ENCODE data around the gene C2CD4D.
A peak's percentile ranks its signal among the peaks of the same experiment; 100 is the strongest.

C2CD4D gene

DNA sequence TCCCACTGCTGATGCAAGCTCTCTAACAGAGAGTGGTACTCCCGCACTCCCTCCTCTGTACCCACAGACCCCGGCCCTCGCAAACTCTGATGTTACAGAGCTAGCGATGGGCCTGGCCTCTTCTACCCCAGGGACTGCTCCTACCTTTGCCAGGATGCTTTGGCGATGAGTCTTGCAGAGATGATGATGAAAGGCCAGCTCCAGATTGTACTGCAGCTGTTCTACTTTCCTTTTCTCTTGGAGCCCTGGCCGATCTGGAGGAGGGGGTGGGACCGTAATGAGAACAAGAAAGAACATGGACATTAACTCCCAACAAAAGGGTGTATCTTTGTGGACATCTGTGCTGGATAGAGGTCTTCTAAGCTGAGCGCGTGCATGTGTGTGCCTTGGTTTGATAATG is 28.4 kb downstream of the C2CD4D start:
- no peak for DNase-seq

DNA sequence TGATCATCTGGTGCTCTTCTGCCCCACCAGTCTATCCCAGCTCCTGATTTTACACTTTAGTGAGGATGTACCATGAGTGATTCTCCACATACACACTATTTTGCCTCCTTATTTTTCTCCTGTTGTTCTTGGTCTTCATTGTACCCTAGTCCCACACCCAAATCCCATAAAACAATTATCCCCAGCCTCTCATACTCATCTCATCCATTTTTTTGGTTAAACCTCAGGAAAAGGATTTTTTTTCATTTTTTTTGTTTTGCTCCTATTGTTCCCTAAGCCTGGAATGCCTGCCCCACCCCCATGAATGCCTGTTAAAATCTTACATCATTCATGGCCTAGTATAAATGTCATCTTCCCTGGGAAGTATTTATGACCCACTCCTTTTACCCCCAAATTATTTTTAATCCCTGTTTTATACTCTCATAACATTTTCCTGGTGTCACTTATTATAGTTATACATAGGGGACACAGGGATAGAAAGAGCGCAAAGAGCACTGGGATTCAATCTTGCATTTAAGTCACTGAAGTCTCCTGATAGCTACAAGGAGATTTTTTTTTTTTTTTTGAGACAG is 29.5 kb downstream of the C2CD4D start:
- no peak for DNase-seq

DNA sequence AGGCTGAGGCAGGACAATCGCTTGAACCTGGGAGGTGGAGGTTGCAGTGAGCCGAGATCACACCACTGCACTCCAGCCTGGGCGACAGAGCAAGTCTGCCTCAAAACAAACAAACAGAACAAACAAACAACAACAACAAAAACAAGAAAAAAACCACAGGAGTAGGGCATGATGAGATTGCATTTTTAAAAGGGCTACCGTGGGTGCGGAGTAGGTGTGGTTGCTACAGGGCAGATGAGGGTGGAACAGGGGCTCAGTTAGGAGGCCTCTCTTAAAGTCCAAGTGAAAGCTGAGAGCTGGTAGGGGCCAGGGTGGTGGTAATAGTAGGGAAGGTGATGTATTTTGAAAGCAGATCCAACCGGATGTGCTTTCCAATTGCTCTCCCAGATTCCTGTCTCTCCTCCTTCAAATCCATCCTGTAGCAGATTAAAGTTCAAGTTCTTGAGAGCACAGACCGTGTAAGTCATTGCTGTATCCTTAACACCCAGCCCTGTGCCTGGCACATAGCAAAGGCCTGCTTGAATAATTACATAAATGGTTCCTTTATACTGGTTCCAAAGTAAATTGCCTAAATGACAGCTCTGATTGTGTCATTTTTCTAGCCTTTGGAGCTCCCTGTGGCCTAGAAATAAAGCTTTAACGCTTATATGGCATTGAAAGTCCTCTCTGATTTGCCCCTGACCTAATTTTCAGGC is 30.2 kb downstream of the C2CD4D start:
- no peak for DNase-seq

DNA sequence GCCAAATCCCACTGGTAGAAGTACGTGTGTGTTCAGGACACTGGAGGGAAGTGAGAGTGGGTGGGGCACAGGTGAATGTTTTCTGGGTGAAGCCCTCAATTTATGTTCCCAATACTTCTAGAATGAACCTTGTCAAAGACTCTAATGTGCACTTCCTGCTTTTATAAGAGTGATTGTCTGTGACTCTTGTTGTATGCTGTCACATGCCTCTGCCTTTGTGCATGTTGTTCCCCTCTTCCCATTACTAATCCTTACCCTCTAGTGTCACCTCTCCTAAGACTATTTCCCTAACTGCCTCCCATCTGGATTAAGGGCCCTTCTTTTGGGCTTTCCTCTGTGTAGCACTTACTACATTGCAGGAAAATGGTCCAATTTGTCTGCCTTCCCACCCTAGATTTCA is 31.9 kb downstream of the C2CD4D start:
- no peak for DNase-seq

DNA sequence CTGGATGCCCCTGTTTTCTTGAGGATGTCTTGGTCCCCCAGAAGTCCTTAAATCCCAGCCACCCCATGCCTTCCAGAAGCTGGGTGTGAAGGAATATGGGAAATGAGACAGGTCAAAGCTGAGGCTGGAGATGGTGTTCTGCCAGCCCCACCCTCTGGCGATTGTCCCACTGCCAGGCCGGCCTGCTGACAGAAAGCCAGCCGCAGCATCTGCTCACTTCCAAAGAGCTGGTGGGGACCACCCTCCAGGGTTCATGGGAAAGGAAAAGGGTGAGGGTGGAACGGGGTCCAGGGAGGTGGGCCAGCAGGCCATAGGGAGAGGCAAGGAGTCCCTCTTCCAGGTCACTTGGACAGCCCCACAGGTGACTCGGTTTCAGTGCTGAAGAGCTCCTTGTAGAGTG is 32.5 kb downstream of the C2CD4D start:
- DNase-seq = no peak

DNA sequence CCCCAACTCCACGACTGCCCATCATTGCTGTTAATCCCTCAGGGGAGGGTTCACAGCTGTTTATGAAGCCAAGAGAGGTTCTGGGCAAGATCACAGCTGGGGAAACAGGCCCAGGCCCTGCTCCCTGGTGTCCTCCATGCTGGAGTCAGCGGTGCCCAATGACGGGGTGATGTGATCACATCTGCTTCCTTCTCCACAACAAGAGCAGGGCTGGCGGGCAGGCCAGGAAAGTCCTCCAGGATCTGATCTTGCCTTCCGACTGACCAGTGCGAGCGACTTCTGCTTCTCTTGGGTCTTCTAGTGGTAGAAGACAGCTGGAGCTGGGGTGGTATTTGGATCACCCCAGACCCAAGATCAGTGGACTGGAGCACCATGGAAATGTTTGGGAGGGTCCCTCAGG is 33.5 kb downstream of the C2CD4D start:
- DNase-seq = no peak

DNA sequence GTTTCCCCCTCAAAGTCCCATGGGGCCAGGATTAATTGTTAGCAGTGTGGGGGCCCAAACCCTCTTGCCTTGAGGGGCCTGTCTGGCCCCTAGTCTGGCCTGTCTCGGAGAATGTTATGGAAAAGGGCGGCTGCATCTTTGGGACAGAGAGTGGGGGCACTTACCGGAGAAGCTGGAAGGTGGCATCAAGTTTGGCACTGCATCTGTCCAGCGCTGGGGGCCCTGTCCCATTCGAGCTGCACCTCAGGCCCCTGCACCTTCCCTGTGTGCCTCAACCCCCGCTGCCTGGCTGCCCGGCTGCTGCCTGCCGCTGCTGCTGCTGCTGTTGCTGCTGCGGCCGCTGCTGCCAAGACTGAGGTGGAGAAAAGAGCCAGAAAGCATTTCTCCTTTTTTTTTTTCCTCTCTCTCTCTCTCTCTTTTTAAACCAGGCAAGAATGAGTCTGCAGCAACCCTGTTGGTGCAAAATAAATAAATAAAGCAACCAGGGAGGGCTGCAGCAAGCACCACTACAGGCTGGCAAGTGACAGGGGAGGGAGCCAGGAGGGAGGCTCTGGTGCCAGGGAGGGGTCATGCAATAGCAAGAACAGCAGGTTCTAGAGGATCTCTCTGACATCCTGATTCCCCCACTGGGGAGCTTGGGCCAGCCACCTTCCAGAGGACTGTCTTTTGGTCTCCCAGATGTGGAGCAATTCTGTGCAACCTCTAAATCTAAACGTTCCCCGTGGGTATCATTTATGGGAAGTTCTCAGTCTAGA is 34.4 kb downstream of the C2CD4D start, which contains the start of gene LINGO4:
TSS of gene LINGO4 (minus strand) at position 354 of the 755 bp plus-strand sequence. CDS start 2,715 bp downstream, outside the sequence.
- DNase-seq = no peak

DNA sequence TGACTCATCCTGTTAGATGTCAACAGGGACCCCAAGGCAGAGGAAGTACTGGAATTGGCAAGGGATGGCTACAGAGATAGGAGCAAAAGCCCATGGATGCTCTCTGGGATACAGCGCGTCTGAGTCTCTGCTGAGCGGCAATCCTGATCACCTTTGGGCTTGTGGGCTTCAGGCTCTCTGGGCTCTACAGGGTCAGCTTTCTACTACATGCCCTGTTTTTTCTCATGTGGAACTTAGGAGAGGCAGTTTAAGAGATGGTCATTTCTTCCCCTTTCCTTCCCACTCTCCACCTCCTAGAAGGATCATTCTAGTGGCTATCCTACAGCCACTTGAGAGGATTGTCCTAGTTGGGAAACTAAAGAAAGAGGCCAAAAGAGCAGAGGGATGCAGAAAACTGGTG is 35.7 kb downstream of the C2CD4D start:
- DNase-seq = no peak

DNA sequence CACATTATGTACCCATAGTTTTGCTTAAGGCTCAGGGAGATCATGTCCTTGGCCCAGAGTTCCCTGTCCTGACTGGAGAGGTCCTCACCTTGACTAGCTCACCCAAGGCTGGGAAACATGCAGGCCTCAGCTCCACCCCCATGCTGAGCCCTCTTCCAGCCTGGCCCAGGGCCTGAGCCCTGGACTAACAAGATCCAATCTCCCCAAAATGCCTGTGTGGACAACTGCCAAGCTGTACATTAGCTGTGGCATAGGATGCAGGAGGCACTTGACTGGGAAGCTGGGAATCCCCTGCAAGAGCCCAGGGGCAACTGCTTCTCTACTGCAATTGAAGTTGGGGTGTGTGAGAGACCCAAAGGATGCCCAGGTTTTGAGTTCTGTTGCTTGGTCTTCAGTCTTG is 36.5 kb downstream of the C2CD4D start:
- no peak for DNase-seq

DNA sequence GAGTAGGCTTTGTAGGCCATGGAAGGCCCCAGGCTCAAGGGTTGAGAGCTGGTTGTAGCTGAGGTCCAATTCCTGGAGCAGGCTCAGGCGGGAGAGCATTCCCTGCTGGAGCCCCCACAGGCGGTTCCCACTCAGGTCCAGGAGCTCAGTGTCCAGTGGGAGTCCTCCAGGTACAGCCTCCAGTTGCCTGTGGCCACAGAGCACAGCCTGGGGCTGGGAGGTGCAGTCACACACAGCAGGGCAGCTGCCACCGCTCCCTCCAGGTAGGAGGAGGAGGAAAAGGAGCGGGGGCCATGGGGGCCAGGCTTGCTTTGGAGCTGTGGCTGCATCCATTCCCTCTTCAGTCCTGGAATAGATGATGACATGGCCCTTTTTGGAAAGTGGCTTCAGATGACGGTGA is 37.2 kb downstream of the C2CD4D start:
- DNase-seq = no peak

DNA sequence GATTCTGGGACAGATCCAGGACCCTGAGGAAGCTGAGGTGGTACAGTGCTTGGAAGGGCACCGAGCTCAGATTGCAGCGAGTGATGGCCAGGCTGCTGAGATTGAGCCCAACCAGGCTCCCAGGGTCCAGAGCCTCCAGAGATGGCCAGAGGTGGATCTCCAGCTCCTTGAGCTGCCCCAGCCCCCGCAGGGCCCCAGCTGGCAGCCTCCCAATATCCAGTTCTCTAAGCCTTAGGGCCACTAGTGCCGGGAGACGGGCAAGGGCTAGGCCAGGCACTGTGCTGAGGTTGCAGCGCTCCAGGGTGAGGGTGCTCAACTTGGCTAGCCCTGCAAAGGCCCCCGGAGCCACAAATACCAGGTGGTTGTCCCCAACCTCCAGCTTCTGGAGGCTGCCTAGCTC is 37.8 kb downstream of the C2CD4D start:
- DNase-seq = no peak

DNA sequence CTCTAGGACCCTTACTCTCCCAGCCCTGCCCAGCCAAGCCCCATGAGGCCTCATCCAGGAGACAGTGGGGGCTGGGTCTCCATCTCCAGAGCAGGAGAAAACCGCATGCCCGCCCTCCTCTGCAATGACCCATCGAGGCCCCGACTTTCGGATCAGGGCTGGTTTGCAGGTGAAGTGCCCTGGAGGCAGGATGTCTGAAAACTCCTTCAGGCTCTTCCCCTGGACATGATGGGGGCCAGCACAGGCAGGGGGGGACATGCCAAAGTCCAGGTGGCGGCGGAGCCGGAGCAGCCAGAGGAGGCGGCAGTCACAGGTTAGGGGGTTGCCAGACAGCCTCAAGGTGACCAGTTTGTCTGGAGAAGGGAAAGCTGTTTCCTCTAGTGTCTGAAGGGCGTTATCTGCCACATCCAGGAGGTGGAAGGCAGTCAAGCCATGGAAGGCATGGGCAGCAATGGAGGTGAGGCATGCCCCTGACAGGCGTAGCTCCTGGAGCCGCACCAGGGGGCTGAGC is 38.3 kb downstream of the C2CD4D start:
- DNase-seq = no peak

DNA sequence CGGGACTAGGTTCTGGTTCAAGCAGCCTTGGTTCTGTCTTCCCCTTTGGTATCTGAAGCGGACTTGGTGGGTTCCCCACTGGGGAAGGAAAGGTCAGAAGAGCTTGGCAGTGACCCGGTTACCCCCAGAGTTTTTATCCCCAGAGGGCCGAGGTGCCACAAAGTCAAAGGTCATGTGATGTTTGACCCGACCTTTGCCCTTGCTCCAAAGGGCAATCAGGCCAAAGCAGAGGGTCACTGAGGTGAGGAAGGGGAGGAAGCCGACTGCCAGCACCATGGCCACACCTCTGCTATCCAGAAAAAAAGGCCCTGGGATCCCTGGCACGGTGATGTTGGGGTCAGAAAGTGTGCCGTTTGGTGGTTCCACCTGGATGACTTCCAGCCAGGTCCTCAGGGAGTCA is 38.8 kb downstream of the C2CD4D start:
- DNase-seq = no peak

DNA sequence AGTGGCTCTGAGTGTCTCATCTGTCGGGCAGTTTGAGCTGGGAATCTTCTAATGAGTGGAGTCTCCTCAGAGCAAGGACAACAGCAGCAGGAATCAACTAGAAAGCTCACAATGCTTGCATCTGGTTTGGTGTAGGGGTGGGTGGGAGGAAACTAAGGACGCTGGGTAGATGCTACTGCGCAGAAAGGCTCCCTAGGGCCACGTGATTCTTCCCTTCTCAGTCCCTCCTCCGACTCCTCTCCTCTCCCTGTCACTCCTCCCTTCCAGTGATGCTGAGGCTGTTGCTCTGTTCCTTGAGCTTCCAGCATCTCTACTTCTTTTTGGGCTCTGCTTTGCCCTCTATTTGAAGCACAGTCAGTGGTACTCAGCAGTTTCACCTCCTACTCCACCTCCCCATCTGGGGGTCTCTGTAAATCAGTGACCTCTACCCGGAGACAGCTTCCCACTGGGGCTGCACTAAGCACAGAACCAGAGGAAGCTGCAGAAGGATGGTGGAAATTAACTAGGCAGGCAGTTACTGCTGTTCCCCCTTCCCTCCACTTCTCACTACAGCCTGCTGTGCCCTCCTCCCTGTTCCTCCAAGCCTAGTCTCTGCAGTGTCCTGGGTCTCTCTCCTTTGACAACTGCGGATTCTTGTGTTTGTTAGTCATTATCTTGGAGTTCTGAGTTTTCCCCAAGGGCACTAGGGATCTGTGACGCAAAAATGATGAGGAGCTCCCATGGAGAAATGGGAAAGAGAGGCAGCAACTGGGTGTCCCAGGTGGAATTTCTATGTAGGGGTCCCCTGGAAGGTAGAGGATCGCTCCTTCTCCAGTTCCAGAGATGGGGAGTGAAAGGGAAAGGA is 40.2 kb downstream of the C2CD4D start:
- DNase-seq = no peak

DNA sequence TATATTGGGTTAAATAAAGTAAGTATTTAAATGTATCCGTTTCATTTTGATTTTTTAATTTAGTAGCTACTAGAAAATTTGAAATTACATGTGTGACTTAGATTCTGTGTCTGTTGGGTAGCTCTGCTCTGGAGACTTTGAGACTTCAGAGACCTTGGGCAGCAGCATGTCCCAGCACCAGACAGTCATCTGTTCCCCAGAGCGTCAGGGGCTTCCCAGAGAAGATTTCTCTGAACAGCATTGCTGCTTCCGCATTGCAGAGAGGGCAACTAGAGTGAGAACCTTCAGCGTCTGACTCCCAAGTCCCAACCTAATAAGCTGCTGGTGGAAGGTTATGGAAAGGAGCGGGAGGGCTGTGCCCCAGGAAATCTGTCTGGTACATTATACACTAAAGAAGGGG is 41.0 kb downstream of the C2CD4D start:
- no peak for DNase-seq

DNA sequence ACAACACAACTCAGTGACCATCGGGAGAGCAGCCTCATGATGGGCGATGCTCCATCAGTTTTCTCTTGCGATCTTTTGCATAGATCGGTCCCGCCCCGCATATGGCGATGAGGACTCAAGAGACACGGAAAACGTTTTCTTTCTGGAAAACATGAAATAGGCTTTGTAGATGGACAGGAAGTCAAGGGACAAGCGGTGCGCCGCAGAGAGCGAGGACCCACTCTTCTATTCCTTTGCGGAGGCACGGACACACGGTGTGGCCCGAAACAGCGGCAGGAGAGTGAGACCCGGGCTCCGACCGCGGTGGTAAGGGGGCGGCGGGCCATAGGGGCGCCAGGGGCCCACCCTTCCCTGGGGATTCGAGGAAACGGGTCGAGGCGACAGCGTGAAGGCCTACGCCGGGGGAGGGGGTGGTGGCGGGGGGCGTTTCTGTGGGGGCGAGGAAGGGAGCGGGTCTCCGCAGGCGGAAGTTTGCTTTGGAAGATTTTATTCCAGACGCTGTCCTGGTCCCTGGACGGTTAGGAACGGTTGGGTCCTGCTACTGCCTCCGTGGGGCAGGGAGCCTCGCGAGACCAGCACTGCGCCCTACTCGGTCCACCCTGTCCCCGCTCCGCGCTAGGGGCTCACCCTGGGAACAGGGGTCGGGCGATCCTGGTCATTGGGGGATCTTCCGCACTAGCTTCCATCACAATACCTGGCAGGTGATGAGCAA is 48.5 kb downstream of the C2CD4D start:
- no peak for DNase-seq

DNA sequence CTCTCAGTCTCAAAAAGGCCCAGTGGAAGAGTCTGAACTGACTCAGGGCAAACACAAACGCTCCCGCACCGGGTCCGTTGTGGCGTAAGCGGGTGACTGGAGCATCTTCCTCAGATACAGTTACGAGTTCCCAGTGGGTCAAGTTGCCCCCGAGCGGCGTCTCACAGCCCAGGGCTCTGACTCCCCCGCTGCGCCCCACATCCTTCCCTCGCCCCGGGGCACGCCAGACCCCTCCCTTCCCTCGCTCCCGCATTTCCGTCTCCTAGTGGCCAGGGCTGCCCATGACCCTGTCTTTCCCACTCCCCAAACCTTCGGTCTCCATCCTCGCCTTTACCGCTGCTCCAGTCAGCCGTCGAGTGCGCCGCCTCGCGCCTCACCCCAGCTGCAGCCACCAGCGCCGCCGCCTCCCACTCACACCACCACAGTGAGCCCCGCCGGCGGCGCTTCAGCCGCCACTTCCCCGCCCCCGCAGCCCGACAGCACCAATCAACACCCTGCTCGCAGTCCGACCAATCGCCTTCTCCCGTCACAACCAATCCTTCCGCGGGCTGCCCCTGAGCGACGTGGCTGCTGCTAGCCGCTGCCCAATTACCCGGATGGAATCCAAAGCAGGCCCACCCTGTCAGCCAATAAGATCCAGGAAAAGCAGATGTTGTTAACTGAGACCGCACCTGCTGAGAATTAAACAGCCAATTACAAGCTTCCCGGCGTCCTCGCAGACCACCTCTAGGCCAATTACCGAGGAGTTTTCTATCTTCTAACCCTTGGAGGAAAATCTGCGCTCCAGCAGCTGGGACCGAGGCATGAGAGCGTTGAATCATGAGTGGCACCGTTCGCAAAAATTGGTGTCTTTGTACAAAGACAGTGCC is 49.3 kb downstream of the C2CD4D start, which contains the start of gene TDRKH:
TSS of gene TDRKH (minus strand) at position 430 of the 869 bp plus-strand sequence. CDS start 7,478 bp downstream, outside the sequence.
- DNase-seq = peak; percentile 99

Measured in DMS79 (cell line).